Measurements from ENCODE around the gene PNRC2. TPM values are rescaled to one million over a fixed set of nuclear protein-coding genes. Genes with fewer than 3 reads are reported as not detected.

Gene PNRC2
- polyA plus RNA-seq, 3 donors = 71.7 to 89.7 (median 71.7) TPM

- Mint-ChIP-seq H3K27me3 (ENCODE audit: low read depth in 3 of 3) (peaks cover 0 to 2% (median 0%) of the 10 kb centered on the region in 3 donors), H3K36me3 (peaks cover 13 to 16% of the 10 kb centered on the region in 2 donors), H3K9me3 (no peaks in the 10 kb centered on the region), H3K4me1 (peaks cover 40% of the 10 kb centered on the region), H3K27ac (peak overlapping the region; percentile 82 to 98 (median 94)), H3K4me3 (peak overlapping the region; percentile 82 to 97)
- Histone ChIP-seq H3K9me3 (replicated peaks in 1 of 2; ENCODE audit: control insufficient read depth in 1 of 2, insufficient read depth in 1 of 2, low read length in 2 of 2) (no peaks in the 10 kb centered on the region), H3K27me3 (ENCODE audit: control insufficient read depth in 2 of 2, insufficient read depth in 2 of 2, low read length in 2 of 2) (no peaks in the 10 kb centered on the region), H2AFZ (ENCODE audit: insufficient read depth, low read depth, low read length, poor library complexity, severe bottlenecking) (peak overlapping the region; percentile 68), H3K4me3 (replicated peaks in 1 of 3; ENCODE audit: low read depth in 2 of 3, low read length in 3 of 3) (peak overlapping the region; percentile 72 to 95 (median 93)), H4K20me1 (ENCODE audit: insufficient read depth, low read length) (peaks cover 46% of the 10 kb centered on the region), H3K36me3 (replicated peaks in 1 of 2; ENCODE audit: control insufficient read depth in 1 of 2, insufficient read depth in 2 of 2, low read length in 2 of 2) (peaks cover 12 to 33% of the 10 kb centered on the region in 2 donors), H3K79me2 (ENCODE audit: insufficient read depth, low read length) (peaks cover 57% of the 10 kb centered on the region), H3K4me1 (ENCODE audit: control insufficient read depth in 1 of 2, insufficient read depth in 2 of 2, low read length in 2 of 2) (peaks cover 25 to 39% of the 10 kb centered on the region in 2 donors), H3K4me2 (replicated peaks; ENCODE audit: extremely low read depth, low read length, poor library complexity, severe bottlenecking) (peak overlapping the region; percentile 84), H3K9ac (ENCODE audit: insufficient read depth, low read length, poor library complexity, severe bottlenecking) (peak overlapping the region; percentile 98), H3K27ac (ENCODE audit: low read depth in 1 of 2, low read length in 2 of 2) (peak overlapping the region; percentile 94 to 98)
- no peak for DNase-seq
- 0% methylated on average over 6 of the region's 13 CpGs for WGBS (ENCODE audit: insufficient coverage)
- no peak for TF ChIP-seq CTCF (IDR thresholded peaks at IDR 0.05)
- intact Hi-C loops (cut with micrococcal nuclease) = loop anchor here in 1 of 2 donors (10.0 kb wide), 1 partner anchor 665 kb away; the partner anchor contains the start of gene SRRM1
Observed at GRCh38 chr1:23979387-23979880, 19.8 kb downstream of the PNRC2 start.

- peak within 1 kb of the TSS; percentile 98 for H3K9ac ChIP-seq (ENCODE audit: insufficient read depth, low read length, poor library complexity, severe bottlenecking)
- peak within 1 kb of the TSS; percentile 94 to 98 for H3K27ac ChIP-seq (ENCODE audit: low read depth in 1 of 2, low read length in 2 of 2)
- intact Hi-C loops (cut with micrococcal nuclease) = loop anchor here in 1 of 2 donors (10.0 kb wide), 1 partner anchor 665 kb away; the partner anchor contains the start of gene SRRM1
- Mint-ChIP-seq H3K27me3 (ENCODE audit: low read depth in 3 of 3) (peaks cover 0 to 2% (median 0%) of the 10 kb centered on the region in 3 donors), H3K4me3 (peak within 1 kb of the TSS; percentile 82 to 97), H3K9me3 (no peaks in the 10 kb centered on the region), H3K27ac (peak within 1 kb of the TSS; percentile 89 to 98 (median 96)), H3K36me3 (peaks cover 7 to 10% of the 10 kb centered on the region in 2 donors), H3K4me1 (peaks cover 40% of the 10 kb centered on the region)
- peak within 1 kb of the TSS; percentile 84 for H3K4me2 ChIP-seq (replicated peaks; ENCODE audit: extremely low read depth, low read length, poor library complexity, severe bottlenecking)
- H3K27me3 ChIP-seq (ENCODE audit: control insufficient read depth in 2 of 2, insufficient read depth in 2 of 2, low read length in 2 of 2) = no peaks in the 10 kb centered on the region
- H4K20me1 ChIP-seq (ENCODE audit: insufficient read depth, low read length) = peaks cover 39% of the 10 kb centered on the region
- no peaks in the 10 kb centered on the region for H3K9me3 ChIP-seq (replicated peaks in 1 of 2; ENCODE audit: control insufficient read depth in 1 of 2, insufficient read depth in 1 of 2, low read length in 2 of 2)
- peaks cover 10 to 26% of the 10 kb centered on the region in 2 donors for H3K36me3 ChIP-seq (replicated peaks in 1 of 2; ENCODE audit: control insufficient read depth in 1 of 2, insufficient read depth in 2 of 2, low read length in 2 of 2)
- peak within 1 kb of the TSS; percentile 72 to 95 (median 93) for H3K4me3 ChIP-seq (replicated peaks in 1 of 3; ENCODE audit: low read depth in 2 of 3, low read length in 3 of 3)
- peak; percentile 19 for TF ChIP-seq CTCF (IDR thresholded peaks at IDR 0.05)
- peaks cover 25 to 39% of the 10 kb centered on the region in 2 donors for H3K4me1 ChIP-seq (ENCODE audit: control insufficient read depth in 1 of 2, insufficient read depth in 2 of 2, low read length in 2 of 2)
- H3K79me2 ChIP-seq (ENCODE audit: insufficient read depth, low read length) = peaks cover 51% of the 10 kb centered on the region
- H2AFZ ChIP-seq (ENCODE audit: insufficient read depth, low read depth, low read length, poor library complexity, severe bottlenecking) = peak within 1 kb of the TSS; percentile 92
- 0% methylated on average over 81 of the region's 84 CpGs for WGBS (ENCODE audit: insufficient coverage)
- peak; percentile 98 to 99 (median 99) for DNase-seq
Observed at GRCh38 chr1:23979881-23980727, 20.5 kb downstream of the PNRC2 start, which contains the start of gene SRSF10. Gene SRSF10, minus strand, starts transcription at chr1:23980327. Its CDS starts 72 bp downstream, at chr1:23980255.

All from CD14-positive monocyte (primary cell).